Muscle of back (tissue), 11 donors: Measurements from ENCODE around the gene TARS3. TPM values are rescaled to one million over a fixed set of nuclear protein-coding genes. Genes with fewer than 3 reads are reported as not detected.
"Not testable (repeated sequence)": the region's sequence is repeated elsewhere in the genome, so short reads cannot be mapped to it uniquely, and the experiment has no call there.

Experiments
- DNase-seq, 3 donors: peaks; one replicate each; pipeline versions ENCODE4 v3.0.0 to v3.0.0-alpha.2; 2013
- polyA plus RNA-seq, 10 donors: library from polyadenylated mRNA; unstranded; fragments of 120-200 nt; gene quantifications; one replicate each; pipeline ENCODE4 v1.2.1, GENCODE V29; 2013; ENCODE audit not compliant: insufficient read length in 10 of 10

Gene TARS3
- polyA plus RNA-seq, 10 donors: 14.0 to 24.3 (median 18.9) TPM

DNA sequence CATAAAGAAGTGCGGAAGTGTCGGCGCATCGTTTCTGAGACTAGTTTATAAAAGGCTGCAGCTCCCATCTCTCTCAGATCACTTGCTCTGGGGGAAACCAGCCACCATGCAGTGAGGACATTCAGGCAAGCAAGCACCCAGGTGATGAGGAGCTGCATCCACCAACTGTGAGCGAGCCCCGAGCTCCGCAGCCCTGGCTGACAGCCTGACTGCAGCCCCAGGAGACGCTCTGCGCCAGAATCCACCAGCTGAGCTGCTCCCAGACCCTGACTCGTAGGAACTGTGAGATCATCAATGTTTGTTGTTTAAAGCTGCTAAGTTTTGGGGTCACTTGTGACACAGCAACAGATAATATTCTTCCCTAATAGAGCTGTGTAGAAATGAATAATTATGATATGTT is 67.1 kb downstream of the TARS3 start:
- no peak for DNase-seq

DNA sequence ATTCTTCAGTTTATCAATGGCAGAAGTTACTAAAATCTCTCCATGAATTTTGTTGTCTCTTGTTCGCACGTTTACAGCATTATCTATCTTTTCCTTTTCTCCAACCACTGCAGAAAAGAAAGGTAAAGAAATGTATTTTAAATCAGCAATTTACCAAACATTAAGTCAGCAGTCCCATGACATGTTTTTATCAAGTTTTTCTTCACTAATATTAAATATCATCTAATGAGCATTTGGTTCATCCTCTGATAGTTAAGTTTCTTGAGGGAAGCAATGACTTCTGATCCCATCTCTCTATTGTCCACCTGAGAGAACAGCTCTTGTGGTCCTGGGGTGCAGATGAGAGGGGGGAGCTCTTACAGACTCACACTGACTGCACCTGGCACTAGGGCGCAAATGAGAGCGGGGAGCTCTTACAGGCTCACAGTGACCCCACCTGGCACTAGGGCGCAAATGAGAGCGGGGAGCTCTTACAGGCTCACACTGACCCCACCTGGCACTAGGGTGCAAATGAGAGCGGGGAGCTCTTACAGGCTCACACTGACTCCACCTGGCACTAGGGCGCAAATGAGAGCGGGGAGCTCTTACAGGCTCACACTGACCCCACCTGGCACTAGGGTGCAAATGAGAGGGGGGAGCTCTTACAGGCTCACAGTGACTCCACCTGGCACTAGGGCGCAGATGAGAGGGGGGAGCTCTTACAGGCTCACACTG is 69.5 kb downstream of the TARS3 start:
- not testable (repeated sequence) for DNase-seq

DNA sequence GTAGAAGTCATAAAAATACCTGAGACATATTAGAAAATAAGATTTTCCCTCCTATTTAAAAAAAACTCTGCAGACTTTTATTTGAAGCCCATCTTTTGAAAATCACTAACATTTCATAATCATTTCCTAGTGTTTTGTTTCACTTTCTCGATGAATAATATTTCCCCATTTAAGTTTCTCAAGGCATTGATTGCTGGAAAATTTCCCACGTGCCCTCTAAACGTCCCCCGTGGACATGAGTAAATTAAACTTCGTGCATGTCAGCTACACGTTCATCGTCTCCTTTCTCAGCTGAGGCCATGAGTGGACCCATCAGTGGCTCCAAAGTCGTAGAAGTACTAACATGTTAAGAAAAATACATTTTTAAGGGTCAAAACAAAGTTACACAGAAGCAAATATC is 70.1 kb downstream of the TARS3 start:
- no peak for DNase-seq

DNA sequence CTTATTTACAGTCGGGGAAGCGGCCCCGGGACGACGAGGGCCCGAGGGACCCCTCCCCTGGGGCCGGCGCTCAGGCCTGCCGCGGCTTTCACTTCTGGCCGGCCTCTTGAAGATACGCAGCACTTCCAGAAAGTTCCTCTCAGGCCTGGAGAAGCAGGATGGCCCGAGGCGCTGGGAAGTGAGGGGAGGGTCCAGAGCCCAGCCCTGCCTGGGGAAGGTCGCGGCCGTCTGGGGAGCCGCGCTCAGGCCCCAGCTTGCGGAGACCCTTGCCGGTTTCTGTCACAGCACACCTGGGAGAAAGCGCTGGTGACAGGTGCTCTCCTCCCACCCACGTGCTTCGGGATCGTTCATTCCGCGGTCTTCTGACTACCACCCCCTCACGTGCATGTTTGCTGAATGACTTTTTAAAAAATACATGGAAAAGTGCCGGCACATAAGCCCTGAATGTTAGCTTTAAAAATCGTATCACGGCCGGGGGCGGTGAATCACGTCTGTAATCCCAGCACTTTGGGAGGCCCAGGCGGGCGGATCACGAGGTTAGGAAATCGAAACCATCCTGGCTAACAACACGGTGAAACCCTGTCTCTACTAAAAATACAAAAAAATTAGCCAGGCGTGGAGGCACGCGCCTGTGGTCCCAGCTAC is 71.4 kb downstream of the TARS3 start:
- DNase-seq: no peak

DNA sequence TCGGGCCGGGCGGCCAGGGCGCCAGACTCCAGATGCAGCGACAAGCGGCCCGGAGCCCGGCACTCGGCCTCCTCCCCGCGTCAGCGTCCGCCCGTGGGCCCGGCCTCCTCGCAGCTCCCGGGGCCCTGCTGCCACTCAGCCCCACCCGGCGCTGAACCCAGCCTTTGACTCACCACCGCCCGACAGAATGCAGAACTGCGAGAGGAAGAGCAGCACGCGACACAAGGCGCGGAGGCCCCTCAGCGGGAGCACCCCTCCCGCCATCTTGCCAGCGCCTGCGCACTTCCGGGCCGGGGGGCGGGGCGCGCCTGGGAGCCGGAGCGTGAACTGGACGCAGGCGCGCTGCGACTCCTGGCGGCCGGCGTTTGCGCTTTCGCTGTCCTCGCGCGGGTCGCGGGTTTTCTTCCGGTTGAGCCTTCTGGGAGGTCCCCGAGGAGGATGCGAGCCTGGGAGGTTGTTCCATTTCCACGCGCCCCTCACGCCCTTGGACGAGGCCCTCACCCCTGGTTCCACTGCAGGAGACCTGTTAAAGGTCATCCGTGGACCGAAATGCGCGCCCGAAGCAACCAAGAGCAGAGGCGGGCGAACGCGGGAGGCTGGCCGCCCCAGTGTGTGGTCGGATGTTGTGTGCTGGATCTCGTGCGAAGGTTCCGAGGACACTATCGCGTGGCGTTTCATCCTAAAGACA is 72.0 kb downstream of the TARS3 start, which contains the start of gene TM2D3:
TSS of gene TM2D3 (minus strand) at position 284 of the 688 bp plus-strand sequence. CDS start at position 264, 20 bp downstream.
- DNase-seq: peak; percentile 93 to 98 (median 97)

DNA sequence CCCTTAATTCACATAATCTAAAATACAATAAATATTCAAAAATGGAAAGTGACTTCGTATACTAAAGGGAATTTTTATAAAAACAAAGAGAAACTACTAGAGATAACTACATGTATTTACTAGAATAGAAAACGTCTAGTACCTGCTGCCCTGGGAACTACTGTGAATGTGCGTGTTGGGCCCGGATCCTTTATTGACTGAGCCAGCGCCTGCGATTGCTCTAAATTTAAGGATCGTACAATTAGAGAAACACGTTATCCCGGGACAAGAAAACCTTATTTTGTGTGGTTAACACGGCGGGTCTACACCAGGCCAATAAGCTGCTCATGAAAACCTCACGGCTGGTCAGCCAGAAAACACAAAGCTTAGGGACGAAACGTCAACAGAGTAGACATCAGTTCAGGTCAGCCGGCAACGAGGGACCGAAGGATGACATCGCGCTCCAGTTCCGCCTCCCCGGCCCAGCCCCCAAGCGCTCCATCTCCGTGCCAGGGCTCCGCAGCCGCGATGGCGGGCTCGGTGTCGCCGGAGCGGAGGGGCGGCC is 72.6 kb downstream of the TARS3 start:
- DNase-seq: peak in 1 of 3 donors; percentile 20

DNA sequence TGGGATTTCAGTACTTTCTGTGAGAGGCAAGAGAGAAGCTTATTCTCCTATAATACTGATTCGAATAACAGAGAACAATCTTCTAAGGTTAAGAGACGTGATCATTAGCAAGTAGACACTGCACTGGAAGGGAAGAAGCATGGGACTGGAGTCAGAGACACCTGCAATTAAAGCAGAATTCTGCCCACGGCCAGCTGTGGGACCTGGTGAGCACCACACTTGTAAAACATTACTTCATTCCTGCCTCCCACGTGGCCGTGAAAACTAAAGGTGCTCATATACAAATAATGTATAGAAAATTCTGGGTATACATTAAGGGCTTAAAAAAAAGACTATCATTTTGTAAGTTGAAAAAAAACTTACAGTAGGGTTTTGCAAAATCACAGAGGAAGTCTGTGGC is 74.1 kb downstream of the TARS3 start:
- no peak for DNase-seq

DNA sequence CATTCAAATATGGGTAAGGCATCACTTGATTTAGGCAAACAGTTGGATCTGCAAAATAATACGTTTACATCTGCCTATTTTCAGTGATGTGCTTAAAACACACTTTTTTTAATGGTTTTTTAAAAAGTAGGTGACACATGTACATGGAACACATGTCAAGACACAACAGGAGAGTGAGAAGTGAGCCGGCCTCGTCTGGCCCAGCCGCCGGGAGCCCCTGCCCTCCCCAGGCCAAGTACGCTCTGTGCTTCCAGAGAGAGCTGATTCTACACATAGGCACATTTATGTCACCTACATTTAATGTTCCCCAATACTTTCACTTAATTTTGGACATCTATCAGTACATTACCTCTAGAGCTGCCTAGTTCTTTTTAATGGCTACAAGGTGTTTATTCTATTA is 75.9 kb downstream of the TARS3 start:
- DNase-seq: no peak

DNA sequence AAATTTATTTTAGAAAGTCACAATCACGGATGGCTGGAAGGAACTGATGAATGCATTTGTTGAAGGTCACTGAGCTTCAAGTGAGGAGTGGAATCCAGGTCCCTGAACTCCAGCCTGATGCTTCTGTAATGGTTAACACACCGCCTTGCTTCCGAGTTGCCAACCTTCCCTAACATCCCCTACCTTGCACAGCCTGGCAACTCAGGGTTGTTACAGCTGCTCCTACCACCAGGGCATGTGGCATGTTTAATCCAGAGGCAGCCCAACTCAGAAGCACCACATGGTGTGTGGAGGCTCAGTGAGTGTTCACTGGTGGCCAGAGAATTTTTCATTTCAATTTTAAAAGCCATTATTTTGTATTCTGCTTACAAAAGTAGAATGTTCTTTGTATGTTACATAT is 77.0 kb downstream of the TARS3 start:
- no peak for DNase-seq

DNA sequence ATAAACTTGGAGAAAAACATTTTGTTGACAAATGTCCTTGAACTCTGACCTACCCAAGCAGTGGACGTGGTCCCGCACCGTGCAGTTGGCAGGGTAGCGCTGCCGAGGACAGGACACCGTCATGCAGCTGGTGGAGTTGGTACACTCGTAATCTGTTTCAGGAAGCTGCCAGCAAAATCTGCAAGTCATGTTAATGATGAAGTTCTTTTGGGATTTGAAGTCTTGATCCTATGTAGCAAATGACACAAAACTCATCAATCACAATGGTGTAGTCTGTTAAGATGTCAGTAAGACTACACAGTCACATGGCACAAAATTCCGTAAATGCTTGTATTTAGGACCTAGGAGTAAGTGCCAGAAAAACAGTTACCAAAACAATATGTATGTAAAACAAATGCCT is 77.6 kb downstream of the TARS3 start:
- DNase-seq: peak in 1 of 3 donors; percentile 9

DNA sequence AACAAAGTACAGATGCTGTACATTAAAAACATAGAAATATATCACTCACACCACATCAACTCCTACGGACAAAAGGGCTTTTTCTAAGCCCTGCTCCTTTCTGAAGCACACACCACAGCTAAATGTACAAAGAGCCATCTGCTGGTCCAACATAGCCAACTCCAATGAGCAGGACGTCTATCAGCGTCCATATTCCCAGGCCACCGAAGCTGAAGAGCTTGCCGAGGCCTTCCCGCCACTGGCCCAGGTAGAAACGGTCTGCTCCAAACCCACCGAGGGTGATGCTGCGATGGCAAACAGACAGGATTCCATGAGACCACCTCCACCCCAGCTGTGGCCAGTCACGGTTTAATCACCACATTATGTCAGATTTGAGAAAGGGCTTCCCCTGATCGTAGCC is 81.9 kb downstream of the TARS3 start:
- no peak for DNase-seq

DNA sequence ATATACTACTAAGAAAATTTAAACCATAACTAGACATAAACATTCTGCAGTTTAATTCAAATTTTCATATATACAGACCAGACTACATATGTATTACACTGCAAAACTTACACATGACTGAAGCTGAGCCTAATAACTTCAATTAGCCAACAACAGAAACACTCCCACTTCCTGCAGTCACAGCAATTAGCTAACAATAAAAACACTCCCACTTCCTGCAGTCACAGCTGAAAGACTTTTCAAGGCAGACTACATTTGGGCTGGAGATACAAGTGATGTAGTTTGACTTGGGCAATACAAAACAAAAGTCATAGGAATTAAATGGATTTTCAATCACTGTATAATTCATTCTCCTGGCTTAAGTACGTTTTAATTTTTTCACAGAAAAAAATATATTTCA is 82.4 kb downstream of the TARS3 start:
- DNase-seq: no peak

DNA sequence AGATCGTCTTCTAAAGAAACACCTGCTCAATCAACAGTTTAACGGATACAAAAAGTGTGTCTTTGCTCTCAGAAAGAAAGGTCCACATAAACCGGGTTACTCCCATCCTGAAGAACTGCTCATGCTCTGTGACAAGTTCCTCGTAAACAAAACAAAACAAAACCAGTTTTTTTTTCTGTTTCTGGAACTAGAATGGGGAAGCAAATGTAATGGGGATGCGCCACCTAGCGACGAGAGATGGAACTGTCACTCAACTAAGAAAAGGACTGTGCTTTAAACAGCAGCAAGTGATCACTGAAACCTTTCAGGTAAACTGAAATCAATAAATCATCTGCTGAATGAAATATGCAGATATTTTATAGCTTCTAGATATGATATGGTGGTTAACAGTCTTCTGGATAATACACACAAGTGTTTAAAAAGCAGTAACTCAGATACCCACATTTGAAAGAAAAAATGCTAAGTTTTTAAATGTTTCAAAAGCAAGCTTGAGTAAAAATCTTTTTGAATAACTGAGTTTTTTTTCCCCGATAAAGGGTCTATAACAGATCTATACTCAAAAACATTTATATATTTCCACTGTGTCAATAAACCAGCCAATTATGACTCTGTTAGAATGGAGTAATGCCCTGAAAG is 83.0 kb downstream of the TARS3 start:
- DNase-seq: peak; percentile 54 to 89 (median 83)

DNA sequence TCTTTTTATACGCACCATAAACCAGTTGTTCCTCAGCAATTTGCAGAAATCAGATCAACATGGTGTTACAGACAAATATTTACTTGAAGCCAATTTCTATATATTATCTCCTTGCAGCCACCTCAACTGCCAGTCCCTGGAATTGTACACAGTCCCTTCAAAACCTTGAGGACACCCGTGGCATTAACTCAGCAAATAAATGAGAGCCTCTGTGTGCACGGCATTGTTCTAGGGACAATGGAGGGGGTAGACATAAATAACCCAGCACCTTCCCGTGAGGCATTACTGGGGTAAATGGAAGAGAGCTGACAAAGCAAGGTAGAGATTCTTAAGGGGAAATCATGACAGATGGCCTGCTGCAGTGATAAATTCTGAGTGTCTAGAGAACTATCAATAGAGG is 84.6 kb downstream of the TARS3 start:
- DNase-seq: no peak

DNA sequence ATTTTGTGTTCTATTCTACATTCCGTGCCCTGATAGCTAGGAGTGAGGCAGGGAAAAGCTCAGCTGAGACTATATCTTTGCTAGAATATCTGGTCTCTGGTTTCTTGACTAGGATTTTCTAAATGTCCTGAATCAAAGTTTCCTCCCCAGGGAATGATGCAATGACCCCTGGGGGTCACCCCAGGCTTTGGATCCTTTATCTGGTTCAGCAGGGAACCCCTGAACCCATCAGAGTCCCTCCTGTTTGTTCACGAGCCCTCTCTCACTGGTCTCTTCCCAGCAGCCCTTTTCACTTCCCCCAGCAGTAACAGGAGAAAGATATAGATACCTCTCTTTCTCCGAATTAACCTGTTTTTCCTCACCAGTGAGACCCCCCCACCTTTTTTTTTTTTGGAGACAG is 86.4 kb downstream of the TARS3 start:
- no peak for DNase-seq

DNA sequence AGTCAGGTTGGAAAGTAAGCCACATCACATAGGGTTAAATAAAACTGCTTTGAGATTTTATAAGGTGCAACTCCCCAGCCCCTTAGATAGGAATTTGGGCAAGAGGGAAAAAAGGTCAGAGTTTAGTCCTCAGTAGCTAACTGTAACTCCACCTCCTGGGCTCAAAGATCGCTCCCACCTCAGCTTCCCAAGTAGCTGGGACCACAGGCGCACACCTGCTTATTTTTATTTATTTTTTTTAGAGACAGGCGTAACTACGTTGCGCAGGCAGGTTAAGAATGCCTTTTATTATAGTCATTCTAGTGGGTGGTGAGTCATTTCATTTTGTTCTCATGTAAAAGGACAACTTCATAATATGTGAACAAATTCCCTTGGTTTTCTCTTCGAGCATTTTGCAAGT is 86.8 kb downstream of the TARS3 start:
- no peak for DNase-seq

DNA sequence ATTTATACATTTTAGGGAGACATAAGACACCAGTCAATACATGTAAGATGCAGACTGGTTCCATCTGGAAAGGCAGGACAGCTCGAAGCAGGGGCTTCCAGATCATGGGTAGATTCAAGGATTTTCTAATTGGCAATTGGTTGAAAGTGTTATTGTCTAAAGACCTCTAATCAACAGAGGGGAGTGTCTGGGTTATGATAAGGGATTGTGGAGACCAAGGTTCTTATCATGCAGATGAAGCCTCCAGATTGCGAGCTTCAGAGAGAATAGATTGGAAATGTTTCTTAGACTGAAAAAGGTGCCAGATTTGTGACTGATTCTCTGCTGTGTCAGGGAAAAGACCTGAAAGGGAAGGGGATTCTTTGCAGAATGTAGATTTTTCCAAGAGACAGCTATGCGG is 87.2 kb downstream of the TARS3 start:
- DNase-seq: no peak

DNA sequence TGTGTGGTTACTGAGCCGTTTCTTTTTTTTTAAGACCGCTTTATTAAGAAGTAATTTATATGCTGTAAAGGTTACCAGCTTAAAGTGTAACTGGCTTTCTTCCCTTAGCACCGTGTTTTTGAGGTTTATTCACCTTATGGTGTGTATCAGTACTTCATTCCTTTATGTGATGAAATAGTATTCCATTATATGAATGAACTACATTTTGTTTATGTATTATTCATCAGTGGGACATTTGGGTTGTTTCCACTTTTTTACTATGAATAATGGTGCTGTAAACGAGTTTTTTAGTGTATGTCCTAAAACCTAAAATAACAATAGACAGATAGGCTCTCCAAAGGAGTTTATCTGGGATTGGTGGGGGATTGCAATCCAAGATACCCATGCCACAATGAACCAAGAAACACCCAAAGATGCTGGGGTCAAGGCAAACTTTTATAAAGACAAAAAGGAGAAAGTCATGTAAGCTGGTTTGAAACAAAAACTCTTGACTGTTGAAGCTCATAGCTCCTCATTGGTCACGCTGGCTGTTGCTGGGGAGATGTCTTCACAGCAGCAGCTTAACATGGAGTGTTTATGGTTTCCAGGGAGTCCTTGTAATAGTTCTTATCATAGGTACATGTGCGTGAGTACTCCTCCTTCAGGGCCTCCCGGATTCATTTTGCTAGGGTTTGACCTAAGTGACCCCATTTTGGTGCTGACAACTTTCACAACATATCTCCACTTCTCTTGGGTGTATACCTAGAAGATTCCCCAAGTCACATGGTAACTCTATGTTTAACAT is 88.1 kb downstream of the TARS3 start:
- DNase-seq: no peak

DNA sequence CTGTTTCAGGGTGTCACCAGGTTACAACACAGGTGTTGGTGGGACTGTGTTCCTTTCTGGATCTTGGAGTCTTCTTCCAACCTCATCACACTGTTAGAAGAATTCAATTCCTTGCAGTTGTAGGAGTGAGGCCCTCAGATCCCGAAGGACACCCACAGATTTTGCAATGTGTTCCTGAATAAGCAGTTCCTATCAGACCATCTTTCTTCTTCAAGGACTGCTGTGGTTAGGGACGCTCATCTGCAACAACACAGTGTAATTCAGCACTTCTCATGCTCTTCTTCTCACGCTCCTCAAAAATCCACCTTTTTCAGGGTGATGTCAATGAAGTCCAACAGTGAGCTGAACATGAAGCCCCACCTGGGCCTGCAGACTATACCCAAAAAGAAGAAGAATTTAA is 90.9 kb downstream of the TARS3 start:
- no peak for DNase-seq

DNA sequence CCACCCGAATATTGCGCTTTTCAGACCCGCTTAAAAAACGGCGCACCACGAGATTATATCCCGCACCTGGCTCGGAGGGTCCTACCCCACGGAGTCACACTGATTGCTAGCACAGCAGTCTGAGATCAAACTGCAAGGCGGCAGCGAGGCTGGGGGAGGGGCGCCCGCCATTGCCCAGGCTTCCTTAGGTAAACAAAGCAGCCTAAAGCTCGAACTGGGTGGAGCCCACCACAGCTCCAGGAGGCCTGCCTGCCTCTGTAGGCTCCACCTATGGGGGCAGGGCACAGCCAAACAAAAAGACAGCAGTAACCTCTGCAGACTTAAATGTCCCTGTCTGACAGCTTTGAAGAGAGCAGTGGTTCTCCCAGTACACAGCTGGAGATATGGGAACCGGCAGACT is 97.5 kb downstream of the TARS3 start:
- not testable (repeated sequence) for DNase-seq

DNA sequence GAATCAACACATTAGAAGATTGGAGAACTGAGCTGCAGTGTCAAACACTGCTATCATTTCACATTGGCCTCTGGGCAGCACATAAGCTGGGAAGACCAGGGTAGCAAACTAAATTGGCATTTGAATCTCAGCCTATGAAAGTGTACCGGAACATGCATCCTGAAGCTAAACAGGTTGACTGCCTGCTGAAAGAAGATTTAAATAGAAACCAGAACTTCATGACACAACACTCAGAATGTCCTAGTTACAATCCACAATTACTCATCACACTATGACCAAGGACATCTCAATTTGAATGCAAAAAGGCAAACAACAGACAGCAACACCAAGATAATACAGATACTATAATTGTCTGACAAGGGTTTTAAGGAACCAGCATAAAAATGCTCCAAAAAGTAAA is 98.3 kb downstream of the TARS3 start:
- DNase-seq: no peak
